ENCODE measurements around the gene OVCH1. TPM values are rescaled to one million over a fixed set of nuclear protein-coding genes. Genes with fewer than 3 reads are reported as not detected.
"Not testable (repeated sequence)": the region's sequence is repeated elsewhere in the genome, so short reads cannot be mapped to it uniquely, and the experiment has no call there.

The OVCH1 gene
- total RNA-seq, 2 experiments from 2014 or later = not detected

GRCh38 chr12:29447285-29447975 is 50.1 kb downstream of the OVCH1 start:
- Mint-ChIP-seq H3K27ac (no peak overlapping the region), H3K9me3 (no peaks in the 10 kb centered on the region), H3K4me1 (peaks cover 11% of the 10 kb centered on the region), H3K36me3 (no peaks in the 10 kb centered on the region), H3K4me3 (no peak overlapping the region), H3K27me3 (peaks cover 14% of the 10 kb centered on the region)
- no peak for DNase-seq

- no peak overlapping the region for H3K4me3 Mint-ChIP-seq
- no peaks in the 10 kb centered on the region for H3K4me1 Mint-ChIP-seq
- DNase-seq = no peak
- peaks cover 8% of the 10 kb centered on the region for H3K27me3 Mint-ChIP-seq
- peaks cover 3% of the 10 kb centered on the region for H3K36me3 Mint-ChIP-seq
- H3K9me3 Mint-ChIP-seq = peaks cover 3% of the 10 kb centered on the region
- H3K27ac Mint-ChIP-seq = no peak overlapping the region
Measured at GRCh38 chr12:29439506-29439905, 58.0 kb downstream of the OVCH1 start.

GRCh38 chr12:29438752-29439408 is 58.6 kb downstream of the OVCH1 start:
- Mint-ChIP-seq H3K4me1 (no peaks in the 10 kb centered on the region), H3K4me3 (no peak overlapping the region), H3K9me3 (peaks cover 3% of the 10 kb centered on the region), H3K36me3 (peaks cover 3% of the 10 kb centered on the region), H3K27me3 (peaks cover 8% of the 10 kb centered on the region), H3K27ac (no peak overlapping the region)
- DNase-seq = no peak

GRCh38 chr12:29437575-29437974 is 59.9 kb downstream of the OVCH1 start:
- H3K9me3 Mint-ChIP-seq = peaks cover 3% of the 10 kb centered on the region
- peaks cover 3% of the 10 kb centered on the region for H3K36me3 Mint-ChIP-seq
- no peak for DNase-seq
- no peaks in the 10 kb centered on the region for H3K4me1 Mint-ChIP-seq
- no peak overlapping the region for H3K4me3 Mint-ChIP-seq
- no peak overlapping the region for H3K27ac Mint-ChIP-seq
- H3K27me3 Mint-ChIP-seq = peaks cover 8% of the 10 kb centered on the region

- not testable (repeated sequence) for DNase-seq, H3K4me1 Mint-ChIP-seq, H3K27me3 Mint-ChIP-seq, H3K9me3 Mint-ChIP-seq, H3K4me3 Mint-ChIP-seq, H3K36me3 Mint-ChIP-seq, H3K27ac Mint-ChIP-seq
Measured at GRCh38 chr12:29436815-29437214, 60.7 kb downstream of the OVCH1 start.

GRCh38 chr12:29431513-29431912 is 66.0 kb downstream of the OVCH1 start:
- H3K36me3 Mint-ChIP-seq = no peaks in the 10 kb centered on the region
- H3K4me1 Mint-ChIP-seq = peaks cover 7% of the 10 kb centered on the region
- no peaks in the 10 kb centered on the region for H3K27me3 Mint-ChIP-seq
- no peak for DNase-seq
- H3K27ac Mint-ChIP-seq = no peak overlapping the region
- H3K4me3 Mint-ChIP-seq = no peak overlapping the region
- H3K9me3 Mint-ChIP-seq = peaks cover 2% of the 10 kb centered on the region

GRCh38 chr12:29430716-29431044 is 66.8 kb downstream of the OVCH1 start:
- no peak overlapping the region for H3K27ac Mint-ChIP-seq
- no peaks in the 10 kb centered on the region for H3K9me3 Mint-ChIP-seq
- peaks cover 7% of the 10 kb centered on the region for H3K4me1 Mint-ChIP-seq
- no peak overlapping the region for H3K4me3 Mint-ChIP-seq
- H3K36me3 Mint-ChIP-seq = no peaks in the 10 kb centered on the region
- H3K27me3 Mint-ChIP-seq = no peaks in the 10 kb centered on the region
- DNase-seq = no peak

- Mint-ChIP-seq H3K9me3 (no peaks in the 10 kb centered on the region), H3K4me3 (no peak overlapping the region), H3K27ac (no peak overlapping the region), H3K36me3 (no peaks in the 10 kb centered on the region), H3K27me3 (no peaks in the 10 kb centered on the region), H3K4me1 (peaks cover 7% of the 10 kb centered on the region)
- DNase-seq = no peak
Measured at GRCh38 chr12:29429999-29430715, 67.3 kb downstream of the OVCH1 start.

- DNase-seq = no peak
- Mint-ChIP-seq H3K27me3 (no peaks in the 10 kb centered on the region), H3K4me3 (no peak overlapping the region), H3K4me1 (peaks cover 7% of the 10 kb centered on the region), H3K36me3 (no peaks in the 10 kb centered on the region), H3K9me3 (peaks cover 2% of the 10 kb centered on the region), H3K27ac (peak overlapping the region; percentile 25)
Measured at GRCh38 chr12:29428633-29429032, 68.9 kb downstream of the OVCH1 start.

GRCh38 chr12:29427964-29428363 is 69.5 kb downstream of the OVCH1 start:
- Mint-ChIP-seq H3K27me3 (no peaks in the 10 kb centered on the region), H3K4me3 (no peak overlapping the region), H3K36me3 (no peaks in the 10 kb centered on the region), H3K27ac (no peak overlapping the region), H3K4me1 (peaks cover 7% of the 10 kb centered on the region), H3K9me3 (peaks cover 3% of the 10 kb centered on the region)
- no peak for DNase-seq

- H3K27ac Mint-ChIP-seq = no peak overlapping the region
- H3K9me3 Mint-ChIP-seq = peaks cover 3% of the 10 kb centered on the region
- DNase-seq = no peak
- no peaks in the 10 kb centered on the region for H3K27me3 Mint-ChIP-seq
- peaks cover 7% of the 10 kb centered on the region for H3K4me1 Mint-ChIP-seq
- H3K4me3 Mint-ChIP-seq = no peak overlapping the region
- H3K36me3 Mint-ChIP-seq = no peaks in the 10 kb centered on the region
Measured at GRCh38 chr12:29426498-29426897, 71.0 kb downstream of the OVCH1 start.

GRCh38 chr12:29425722-29426121 is 71.8 kb downstream of the OVCH1 start:
- no peak overlapping the region for H3K27ac Mint-ChIP-seq
- DNase-seq = no peak
- H3K4me3 Mint-ChIP-seq = no peak overlapping the region
- H3K9me3 Mint-ChIP-seq = peaks cover 3% of the 10 kb centered on the region
- H3K4me1 Mint-ChIP-seq = peaks cover 7% of the 10 kb centered on the region
- H3K36me3 Mint-ChIP-seq = no peaks in the 10 kb centered on the region
- no peaks in the 10 kb centered on the region for H3K27me3 Mint-ChIP-seq

- H3K4me3 Mint-ChIP-seq = no peak overlapping the region
- peaks cover 1% of the 10 kb centered on the region for H3K36me3 Mint-ChIP-seq
- H3K27me3 Mint-ChIP-seq = peaks cover 27% of the 10 kb centered on the region
- H3K27ac Mint-ChIP-seq = no peak overlapping the region
- peaks cover 1% of the 10 kb centered on the region for H3K9me3 Mint-ChIP-seq
- no peaks in the 10 kb centered on the region for H3K4me1 Mint-ChIP-seq
- no peak for DNase-seq
Measured at GRCh38 chr12:29416748-29417147, 80.7 kb downstream of the OVCH1 start.

GRCh38 chr12:29415111-29415510 is 82.4 kb downstream of the OVCH1 start:
- peaks cover 25% of the 10 kb centered on the region for H3K27me3 Mint-ChIP-seq
- H3K36me3 Mint-ChIP-seq = peaks cover 9% of the 10 kb centered on the region
- H3K4me1 Mint-ChIP-seq = no peaks in the 10 kb centered on the region
- no peak overlapping the region for H3K4me3 Mint-ChIP-seq
- H3K9me3 Mint-ChIP-seq = peaks cover 4% of the 10 kb centered on the region
- no peak overlapping the region for H3K27ac Mint-ChIP-seq
- no peak for DNase-seq

GRCh38 chr12:29414368-29414767 is 83.1 kb downstream of the OVCH1 start:
- no peak overlapping the region for H3K4me3 Mint-ChIP-seq
- no peak overlapping the region for H3K27ac Mint-ChIP-seq
- peaks cover 23% of the 10 kb centered on the region for H3K27me3 Mint-ChIP-seq
- H3K4me1 Mint-ChIP-seq = no peaks in the 10 kb centered on the region
- peaks cover 11% of the 10 kb centered on the region for H3K36me3 Mint-ChIP-seq
- no peak for DNase-seq
- H3K9me3 Mint-ChIP-seq = peaks cover 7% of the 10 kb centered on the region
